Ecto neural progenitor cell (in vitro differentiated cells): ENCODE data around the gene CBX8.
A peak's percentile ranks its signal among the peaks of the same experiment; 100 is the strongest.

Experiments used
- DNase-seq: peaks from one replicate; pipeline ENCODE4 v3.0.0-alpha.2; 2018; ENCODE audit warnings: low spot score

CBX8 gene

DNA sequence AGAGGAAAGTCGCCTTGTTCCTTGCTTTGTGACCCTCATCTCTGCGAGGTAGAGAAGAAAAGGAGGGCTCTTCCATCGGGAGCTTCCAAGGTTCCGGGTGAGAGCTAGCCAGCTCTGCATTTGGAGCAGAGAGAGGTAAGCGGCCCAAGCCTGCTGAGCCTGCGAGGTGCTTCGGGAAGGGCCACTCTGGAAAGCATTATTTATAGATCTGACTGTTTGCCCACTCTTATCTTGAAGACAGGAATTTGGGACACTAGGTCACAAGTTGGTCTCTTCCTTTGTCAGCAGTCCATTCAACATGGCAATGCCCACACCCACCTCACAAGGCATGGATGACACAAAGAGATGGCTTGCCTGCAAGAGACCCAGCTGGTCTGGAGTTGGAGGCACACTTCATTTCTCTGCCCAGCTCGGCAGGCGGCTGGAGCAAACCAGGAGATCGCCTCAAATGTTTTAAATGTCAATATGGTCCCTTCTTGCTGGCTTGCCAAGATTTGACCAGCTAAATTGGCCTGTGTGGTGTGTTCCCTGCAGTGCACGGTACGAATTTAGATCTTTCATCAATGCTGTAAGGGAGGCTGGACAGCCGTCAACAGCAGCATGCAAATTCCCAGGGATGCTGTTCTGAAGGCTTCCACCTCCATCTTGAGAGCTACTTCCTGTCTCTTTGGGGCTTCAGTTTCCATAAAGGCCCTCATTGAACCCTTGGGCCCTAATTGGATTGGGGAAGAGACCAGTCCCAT lies 22.8 kb upstream of the CBX8 start:
- DNase-seq = no peak

GRCh38 chr17:79819085-79819484 lies 22.2 kb upstream of the CBX8 start:
- no peak for DNase-seq

- DNase-seq = no peak
These were observed 21.3 kb upstream of the CBX8 start for GRCh38 chr17:79818026-79818758.

DNA sequence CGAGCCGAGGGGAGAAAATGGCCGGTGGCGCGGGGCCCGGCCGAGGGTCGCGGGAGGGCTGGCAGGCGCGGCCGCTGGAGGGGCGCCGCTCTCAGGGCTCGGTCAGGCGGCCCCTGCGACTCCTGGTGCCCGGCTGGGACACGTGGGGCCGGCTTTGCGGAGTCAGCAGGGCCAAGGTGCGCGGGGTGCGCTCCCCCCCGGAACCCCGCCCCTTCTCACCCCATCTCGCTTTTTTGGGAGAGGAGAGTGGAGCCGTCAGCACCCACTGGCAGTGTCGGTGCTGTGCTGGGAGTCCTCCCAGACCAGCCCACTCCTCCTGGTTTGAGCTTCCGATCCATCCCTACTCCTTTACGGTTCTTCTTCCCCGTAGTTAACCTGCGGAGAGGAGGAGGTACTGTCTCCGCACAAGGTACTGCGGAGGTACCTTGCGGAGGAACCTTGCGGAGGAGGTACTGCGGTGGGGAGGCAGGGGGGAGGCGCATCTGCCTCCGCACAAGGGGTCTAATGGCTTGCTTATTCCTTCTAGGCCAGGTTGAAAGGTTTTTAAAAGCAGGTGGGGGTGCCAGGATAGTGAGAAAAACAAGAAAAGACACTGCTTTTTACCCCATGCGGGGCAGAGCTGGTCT lies 19.1 kb upstream of the CBX8 start:
- peak; percentile 66 for DNase-seq

GRCh38 chr17:79814974-79815835 lies 18.3 kb upstream of the CBX8 start:
- DNase-seq = peak; percentile 78

- DNase-seq = peak; percentile 54
These were observed 17.5 kb upstream of the CBX8 start for GRCh38 chr17:79814127-79814973.

DNA sequence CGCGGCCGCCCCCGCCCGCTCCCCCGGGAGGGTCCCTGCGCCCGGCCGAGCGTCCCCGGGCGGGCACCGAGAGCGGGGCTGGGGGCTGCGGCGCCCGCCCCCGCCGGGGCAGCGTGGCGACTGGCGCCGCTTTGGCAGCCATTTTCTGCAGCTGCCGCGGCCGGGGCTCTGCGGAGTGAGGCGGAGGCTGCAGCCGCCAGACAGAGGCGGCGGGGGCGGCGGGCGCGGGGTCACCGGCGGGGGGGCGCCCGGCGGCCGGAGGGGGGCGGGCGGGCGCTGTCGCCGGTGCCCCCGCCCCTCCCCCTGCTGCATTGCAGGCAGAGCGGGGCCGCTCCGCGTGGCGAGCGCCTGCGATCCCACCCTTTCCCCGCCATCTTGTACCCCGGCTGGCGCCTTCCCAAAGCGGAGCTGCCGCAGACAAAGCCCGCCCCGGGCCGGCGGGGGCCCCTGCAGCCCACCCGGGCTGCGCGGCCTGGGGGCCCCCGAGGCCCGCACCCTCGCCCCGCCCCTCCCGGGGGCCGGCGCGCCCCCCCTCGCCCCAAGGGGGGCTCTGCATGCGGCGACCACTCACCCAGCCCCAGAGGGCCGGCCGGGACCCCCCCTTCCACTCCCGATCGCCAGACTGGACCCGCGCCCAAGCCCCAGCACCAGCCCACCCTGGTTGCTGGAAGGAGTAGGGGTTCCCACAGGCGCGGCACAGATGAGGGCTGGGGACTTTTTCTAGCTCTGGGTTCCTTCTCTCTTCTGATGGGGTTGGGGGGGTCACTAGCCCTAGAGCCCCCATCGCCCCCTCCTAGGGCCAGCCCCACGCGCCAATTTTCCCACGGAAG lies 16.6 kb upstream of the CBX8 start:
- DNase-seq = peak; percentile 81

GRCh38 chr17:79812353-79813258 lies 15.7 kb upstream of the CBX8 start:
- DNase-seq = peak; percentile 75

- peak; percentile 77 for DNase-seq
These were observed 15.0 kb upstream of the CBX8 start for GRCh38 chr17:79811868-79812352.

- peak; percentile 80 for DNase-seq
These were observed 14.4 kb upstream of the CBX8 start for GRCh38 chr17:79811011-79811867.

- DNase-seq = peak; percentile 97
These were observed 13.5 kb upstream of the CBX8 start for GRCh38 chr17:79810130-79811010.

DNA sequence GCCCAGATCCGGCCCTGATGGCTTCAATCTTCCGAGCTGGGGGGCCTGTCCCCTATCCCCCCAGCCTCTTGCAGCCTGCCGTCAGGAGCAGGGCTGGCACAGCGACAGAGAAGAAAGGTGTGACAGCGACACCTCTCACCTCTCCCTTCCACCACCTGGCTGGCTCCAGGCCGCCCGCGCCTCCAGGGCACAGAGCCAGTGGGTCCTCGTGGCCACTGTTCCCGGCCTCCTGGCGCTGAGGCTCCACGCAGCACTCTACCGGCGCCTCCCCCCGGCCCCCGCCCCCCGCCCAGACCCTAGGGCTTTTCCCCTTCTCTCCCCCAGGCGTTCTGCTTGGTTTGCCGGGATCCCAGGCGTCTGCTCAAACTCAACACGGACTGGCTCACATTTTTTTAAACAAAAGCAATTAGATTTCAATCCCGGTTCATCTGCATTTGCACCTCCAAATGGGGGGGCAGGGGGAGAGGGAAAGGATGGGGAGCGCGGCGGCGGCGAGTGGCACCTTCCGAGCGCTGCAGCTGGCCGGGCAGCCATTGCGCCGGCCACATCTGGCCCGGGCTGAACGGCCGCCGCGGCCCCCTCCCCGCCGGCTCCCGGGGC lies 12.8 kb upstream of the CBX8 start:
- no peak for DNase-seq

DNA sequence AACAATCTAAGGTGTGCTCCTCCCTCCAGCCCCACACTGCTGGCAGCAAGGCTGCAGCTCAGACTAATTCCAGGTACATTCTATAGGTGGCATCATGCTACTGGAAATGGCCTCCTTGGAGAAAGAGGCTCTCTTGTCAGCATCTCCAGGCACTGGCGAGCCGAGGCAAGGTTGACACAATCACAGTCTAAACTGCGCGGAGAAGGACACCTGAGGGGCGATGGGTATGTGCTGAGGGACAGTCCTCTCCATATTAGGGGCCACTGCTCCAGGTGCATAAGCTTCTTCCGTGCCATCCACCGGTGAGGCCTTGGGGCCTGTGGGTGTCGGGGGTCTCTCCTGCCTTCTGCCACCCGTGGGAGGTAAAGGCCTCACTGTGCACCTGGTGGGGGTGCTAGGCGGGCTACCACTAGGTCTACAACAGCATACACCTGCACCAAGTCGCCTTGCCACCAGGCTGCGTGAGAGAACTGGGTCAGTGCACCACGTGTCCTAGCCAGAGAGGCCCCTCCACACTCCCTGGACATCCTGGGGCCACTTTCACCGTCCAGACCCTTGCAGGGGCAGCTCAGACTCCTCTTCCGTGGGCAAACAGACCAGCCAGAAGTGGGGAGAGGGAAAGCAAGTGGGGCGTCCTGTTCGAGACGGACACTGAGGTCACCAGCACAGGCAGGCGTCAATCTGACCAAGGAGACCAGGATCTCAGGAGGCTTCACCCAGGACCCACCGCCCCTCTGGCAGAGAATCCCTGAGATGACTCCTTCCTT lies 12.1 kb upstream of the CBX8 start:
- DNase-seq = peak; percentile 70

- peak; percentile 53 for DNase-seq
These were observed 10.2 kb upstream of the CBX8 start for GRCh38 chr17:79806863-79807720.

DNA sequence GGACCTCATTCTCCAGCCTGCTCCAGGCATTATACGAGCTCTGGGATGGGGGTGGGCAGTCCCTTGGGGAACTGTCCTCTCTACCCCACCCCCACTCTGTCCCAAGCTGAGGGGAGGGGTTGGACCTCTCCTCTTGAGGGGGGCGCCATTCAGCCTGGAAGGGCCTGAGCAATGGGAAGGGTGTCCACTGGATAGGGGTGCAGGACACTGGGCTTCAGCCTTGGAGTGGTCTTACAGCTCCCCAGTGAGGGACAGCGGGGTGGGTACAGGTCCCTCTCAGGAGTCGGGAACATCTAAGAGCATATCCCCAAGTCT lies 9.5 kb upstream of the CBX8 start:
- no peak for DNase-seq
